GM12878 (cell line): ENCODE measurements around the gene OSBP. TPM values are rescaled to one million over a fixed set of nuclear protein-coding genes. Genes with fewer than 3 reads are reported as not detected.

ENCODE experiments used
- ATAC-seq: fragments of 200-7000 bp; cut with Tn5 transposase; 3 replicates; pipeline ENCODE4 v1.9.1; 2020; ENCODE audit warnings: mild to moderate bottlenecking, moderate library complexity
- BruUV-seq: library from RNA; stranded (reverse); fragments of 400-500 nt; replicated peaks from 2 replicates; lab custom pipeline; 2021; lab: Mats Ljungman, UMichigan
- CTCF ChIA-PET: fragments of 300-600 bp; sonication (Branson Sonifier 250); formaldehyde crosslinking; extraction: SDS; loops from one replicate; lab custom pipeline; 2021; ENCODE audit warnings: inconsistent platforms; lab: Yijun Ruan, JAX
- POLR2A ChIA-PET: fragments of 350-600 bp; formaldehyde crosslinking; extraction: SDS; loops from one replicate; lab custom pipeline; 2021; ENCODE audit warnings: inconsistent platforms; lab: Charles Lee
- RAD21 ChIA-PET: fragments of 300-600 bp; sonication (Branson Sonifier 250); formaldehyde crosslinking; loops from one replicate; lab custom pipeline; 2023; ENCODE audit warnings: antibody characterized with exemption; ENCODE audit not compliant: unreplicated experiment; lab: Charles Lee
- SMC1A ChIA-PET: fragments of 300-600 bp; sonication (Branson Sonifier 250); formaldehyde crosslinking; loops from one replicate; lab custom pipeline; 2023; ENCODE audit not compliant: unreplicated experiment, uncharacterized antibody; lab: Charles Lee
- DNase-seq: peaks from one replicate; pipeline ENCODE4 v3.0.0-alpha.2; 2011; ENCODE audit warnings: low read depth, low spot score
- FAIRE-seq: peaks from 3 replicates; lab custom pipeline; 2011; peaks lifted over from hg19 to GRCh38; lab: Jason Lieb, UNC
- H2AFZ ChIP-seq: 2 replicates; pipeline ENCODE4 v1.6.0; 2011; ENCODE audit warnings: low read depth, low read length, control low read depth; ENCODE audit not compliant: control insufficient read depth
- H3K27ac ChIP-seq: 2 replicates; pipeline ENCODE4 v1.5.1; 2011; ENCODE audit warnings: control low read depth; ENCODE audit not compliant: control insufficient read depth, insufficient read depth
- H3K27me3 ChIP-seq, 2 experiments: replicated peaks in 1 of 2; 2 replicates each; pipeline versions ENCODE4 v1.6.0 to v1.6.1; 2011; ENCODE audit warnings: low read length in 1 of 2; ENCODE audit not compliant: control insufficient read depth in 2 of 2, insufficient read depth in 2 of 2
- H3K36me3 ChIP-seq, 2 experiments: 2 replicates each; pipeline ENCODE4 v1.5.1; 2011; ENCODE audit warnings: low read length in 1 of 2; ENCODE audit not compliant: control insufficient read depth in 2 of 2, insufficient read depth in 2 of 2
- H3K4me1 ChIP-seq: 2 replicates; pipeline ENCODE4 v1.6.1; 2011; ENCODE audit warnings: mild to moderate bottlenecking, low read length, moderate library complexity, mixed read lengths; ENCODE audit not compliant: control insufficient read depth, insufficient read depth
- H3K4me2 ChIP-seq: 2 replicates; pipeline ENCODE4 v1.6.0; 2011; ENCODE audit warnings: control low read depth; ENCODE audit not compliant: control insufficient read depth, insufficient read depth
- H3K4me3 ChIP-seq: fragments of 200-600 bp; sonication (generic); 2 replicates; pipeline ENCODE4 v1.5.1; 2016
- H3K79me2 ChIP-seq: 2 replicates; pipeline ENCODE4 v1.6.0; 2011; ENCODE audit warnings: low read length; ENCODE audit not compliant: control insufficient read depth, insufficient read depth
- H3K9ac ChIP-seq: 2 replicates; pipeline ENCODE4 v1.8.0; 2011; ENCODE audit warnings: low read length, control low read depth, mixed read lengths; ENCODE audit not compliant: control insufficient read depth, insufficient read depth
- H3K9me3 ChIP-seq: replicated peaks from 3 replicates; pipeline ENCODE4 v1.5.1; 2011; ENCODE audit warnings: mild to moderate bottlenecking, low read length; ENCODE audit not compliant: control insufficient read depth, insufficient read depth
- H4K20me1 ChIP-seq: 2 replicates; pipeline ENCODE4 v1.6.0; 2011; ENCODE audit not compliant: control insufficient read depth, insufficient read depth
- CHD4 ChIP-seq: fragments of 200-600 bp; sonication (generic); IDR thresholded peaks from 2 replicates; pipeline ENCODE4 v1.6.1; 2016; ENCODE audit warnings: mild to moderate bottlenecking
- FOXM1 ChIP-seq: IDR thresholded peaks from 2 replicates; pipeline ENCODE4 v1.6.1; 2012; ENCODE audit warnings: low read depth, mild to moderate bottlenecking, inconsistent platforms, low read length, moderate library complexity
- GATAD2B ChIP-seq: fragments of 450-650 bp; conservative IDR thresholded peaks from 2 replicates; pipeline ENCODE4 v1.6.1; 2017; ENCODE audit warnings: low read depth, mild to moderate bottlenecking, moderate library complexity
- IKZF1 ChIP-seq: fragments of 450-650 bp; conservative IDR thresholded peaks from 2 replicates; pipeline ENCODE4 v1.6.1; 2017; ENCODE audit warnings: antibody characterized with exemption, mild to moderate bottlenecking
- IRF4 ChIP-seq: IDR thresholded peaks from 2 replicates; pipeline ENCODE4 v1.6.1; 2011; ENCODE audit warnings: low read depth, low read length
- KDM1A ChIP-seq: fragments of 200-600 bp; sonication (generic); IDR thresholded peaks from 2 replicates; pipeline ENCODE4 v1.6.1; 2016; ENCODE audit warnings: borderline replicate concordance
- MEF2A ChIP-seq: IDR thresholded peaks from 2 replicates; pipeline ENCODE4 v1.6.1; 2011; ENCODE audit warnings: low read depth, mild to moderate bottlenecking, low read length, moderate library complexity; ENCODE audit not compliant: insufficient read depth
- NFXL1 ChIP-seq: fragments of 450-650 bp; IDR thresholded peaks from 2 replicates; pipeline ENCODE4 v1.6.1; 2017; ENCODE audit warnings: antibody characterized with exemption, mild to moderate bottlenecking, borderline replicate concordance
- NRF1 ChIP-seq: conservative IDR thresholded peaks from 2 replicates; pipeline ENCODE4 v1.6.1; 2011; ENCODE audit warnings: mild to moderate bottlenecking, low read depth, low read length, improper control_type of control experiment
- RAD21 ChIP-seq: IDR thresholded peaks from 2 replicates; pipeline ENCODE4 v1.6.1; 2011; ENCODE audit warnings: mild to moderate bottlenecking, low read depth, low read length, moderate library complexity; ENCODE audit not compliant: insufficient read depth
- RAD51 ChIP-seq: fragments of 450-650 bp; IDR thresholded peaks from 2 replicates; pipeline ENCODE4 v1.6.1; 2016; ENCODE audit warnings: moderate library complexity, mild to moderate bottlenecking, inconsistent platforms
- RELB ChIP-seq: fragments of 450-650 bp; IDR thresholded peaks from 2 replicates; pipeline ENCODE4 v1.6.1; 2017; ENCODE audit warnings: low read depth, mild to moderate bottlenecking, moderate library complexity
- SMC3 ChIP-seq: IDR thresholded peaks from 2 replicates; pipeline ENCODE4 v1.6.1; 2011; ENCODE audit warnings: low read length, improper control_type of control experiment, borderline replicate concordance
- SREBF2 ChIP-seq: IDR thresholded peaks from 2 replicates; pipeline ENCODE4 v1.6.1; 2012; ENCODE audit warnings: mild to moderate bottlenecking, low read length
- TAF1 ChIP-seq: IDR thresholded peaks from 2 replicates; pipeline ENCODE4 v1.6.1; 2011; ENCODE audit warnings: mild to moderate bottlenecking, low read depth, low read length, borderline replicate concordance
- TARDBP ChIP-seq: IDR thresholded peaks from 2 replicates; pipeline ENCODE4 v1.6.1; 2016; ENCODE audit warnings: borderline replicate concordance
- ZNF24 ChIP-seq: fragments of 450-650 bp; IDR thresholded peaks from 2 replicates; pipeline ENCODE4 v1.6.1; 2017; ENCODE audit warnings: antibody characterized with exemption, mild to moderate bottlenecking
- ZNF622 ChIP-seq: fragments of 450-650 bp; IDR thresholded peaks from 2 replicates; pipeline ENCODE4 v1.6.1; 2017; ENCODE audit warnings: mild to moderate bottlenecking, inconsistent platforms
- ZZZ3 ChIP-seq: IDR thresholded peaks from 2 replicates; pipeline ENCODE4 v1.6.1; 2011; ENCODE audit warnings: low read depth; ENCODE audit not compliant: control insufficient read depth, insufficient read length
- WGBS: methylation state at CpG from one replicate; pipeline ENCODE4 v1.1.6; 2016; ENCODE audit warnings: low lambda C conversion rate; ENCODE audit not compliant: insufficient replicate concordance, insufficient coverage; ENCODE audit errors: missing lambda C conversion rate; 5-methylcytosine and 5-hydroxymethylcytosine counted together
- in situ Hi-C: fragments of 300-500 bp; cut with MboI; formaldehyde crosslinking; loops from 9 replicates; pipeline ENCODE4 v1.14.3; 2018; ENCODE audit warnings: mixed read lengths
- intact Hi-C: fragments of 100-400 bp; cut with micrococcal nuclease; formaldehyde crosslinking; loops from one replicate; pipeline ENCODE4 v1.14.2; 2022; ENCODE audit not compliant: unreplicated experiment
- polyA plus RNA-seq, 11 experiments: library from polyadenylated mRNA; depleted of rRNA in 4 of 11; unstranded in 6 of 11; stranded (reverse) in 5 of 11; fragments of >200 nt; fragmentation: Nextera tagmentation in 4 of 11; fragmentation: Illumina TruSeq in 1 of 11; extraction: Ambion mirVana in 4 of 11; extraction: Trizol in 1 of 11; gene quantifications; 1 replicate in 1 of 11; 2 replicates in 10 of 11; pipeline versions ENCODE4 v1.2.1 to v1.2.3, GENCODE V29; 2011 to 2016; ENCODE audit warnings: inconsistent platforms in 2 of 11, missing spikeins in 2 of 11, low read depth in 1 of 11
- total RNA-seq, 4 experiments: library from RNA; depleted of rRNA in 3 of 4; stranded (reverse); fragments of >200 nt in 3 of 4; fragmentation: Illumina TruSeq in 1 of 4; extraction: Trizol in 1 of 4; gene quantifications; 2 replicates each; pipeline versions ENCODE4 v1.2.1 to v1.2.3, GENCODE V29; 2013 to 2021
- TF ChIP-seq, protein P1 (sequence below): fragments of 450-650 bp; IDR thresholded peaks from 2 replicates; pipeline ENCODE4 v1.6.1; 2016; ENCODE audit warnings: mild to moderate bottlenecking

OSBP gene
- total and polyA plus RNA-seq, 10 of the 15 experiments (the other 5 are each of a cell fraction or from before 2014, with no cell fraction given), result 5.9 to 41.2 (median 21.7) TPM

- ChIA-PET POLR2A (no interaction called here), CTCF (no interaction called here), RAD21 (no interaction called here), SMC1A (no interaction called here)
- Histone ChIP-seq H3K4me3 (no peak overlapping the region), H3K79me2 (no peaks in the 10 kb centered on the region), H3K9me3 (no peaks in the 10 kb centered on the region), H3K36me3 (peaks cover 17 to 51% of the 10 kb centered on the region in 2 experiments), H3K4me1 (no peaks in the 10 kb centered on the region), H4K20me1 (no peaks in the 10 kb centered on the region), H3K9ac (no peak overlapping the region), H3K4me2 (no peak overlapping the region), H3K27ac (no peak overlapping the region), H2AFZ (no peak overlapping the region), H3K27me3 (no peaks in the 10 kb centered on the region)
- intact Hi-C loops (no loop called here), in situ Hi-C loops (no loop called here)
- WGBS, result 77% methylated on average over 4 of the region's 4 CpGs
- TF ChIP-seq RAD51 (no peak), KDM1A (no peak), GATAD2B (no peak), ZZZ3 (no peak), MEF2A (no peak), SREBF2 (no peak), ZNF622 (no peak), NFXL1 (no peak), RAD21 (no peak), IRF4 (no peak), IKZF1 (no peak)
- DNase-seq (no peak), FAIRE-seq (no peak), ATAC-seq (no peak)
- BruUV-seq, result no TSS peak
Measured at GRCh38 chr11:59600636-59601035, 14.9 kb downstream of the OSBP start.

- H3K36me3 ChIP-seq, result peaks cover 17 to 50% of the 10 kb centered on the region in 2 experiments
- no peaks in the 10 kb centered on the region for H3K27me3 ChIP-seq
- in situ Hi-C loops, result no loop called here
- WGBS, result 100% methylated on average over 2 of the region's 2 CpGs
- ChIA-PET POLR2A (no interaction called here), CTCF (no interaction called here), RAD21 (no interaction called here), SMC1A (no interaction called here)
- ATAC-seq (no peak), DNase-seq (no peak), FAIRE-seq (no peak)
- H3K4me2 ChIP-seq, result no peak overlapping the region
- no TSS peak for BruUV-seq
- H3K4me3 ChIP-seq, result no peak overlapping the region
- intact Hi-C loops, result no loop called here
- no peak overlapping the region for H2AFZ ChIP-seq
- no peaks in the 10 kb centered on the region for H3K79me2 ChIP-seq
- H3K4me1 ChIP-seq, result no peaks in the 10 kb centered on the region
- H3K9me3 ChIP-seq, result no peaks in the 10 kb centered on the region
- no peak overlapping the region for H3K27ac ChIP-seq
- no peaks in the 10 kb centered on the region for H4K20me1 ChIP-seq
- no peak overlapping the region for H3K9ac ChIP-seq
- TF ChIP-seq, protein P1, sequence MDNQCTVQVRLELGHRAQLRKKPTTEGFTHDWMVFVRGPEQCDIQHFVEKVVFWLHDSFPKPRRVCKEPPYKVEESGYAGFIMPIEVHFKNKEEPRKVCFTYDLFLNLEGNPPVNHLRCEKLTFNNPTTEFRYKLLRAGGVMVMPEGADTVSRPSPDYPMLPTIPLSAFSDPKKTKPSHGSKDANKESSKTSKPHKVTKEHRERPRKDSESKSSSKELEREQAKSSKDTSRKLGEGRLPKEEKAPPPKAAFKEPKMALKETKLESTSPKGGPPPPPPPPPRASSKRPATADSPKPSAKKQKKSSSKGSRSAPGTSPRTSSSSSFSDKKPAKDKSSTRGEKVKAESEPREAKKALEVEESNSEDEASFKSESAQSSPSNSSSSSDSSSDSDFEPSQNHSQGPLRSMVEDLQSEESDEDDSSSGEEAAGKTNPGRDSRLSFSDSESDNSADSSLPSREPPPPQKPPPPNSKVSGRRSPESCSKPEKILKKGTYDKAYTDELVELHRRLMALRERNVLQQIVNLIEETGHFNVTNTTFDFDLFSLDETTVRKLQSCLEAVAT, result no peak
- TF ChIP-seq ZNF24 (no peak), SMC3 (no peak), CHD4 (no peak), NRF1 (no peak), RELB (no peak), TAF1 (no peak), FOXM1 (no peak), TARDBP (no peak)
Measured at GRCh38 chr11:59600234-59600633, 15.3 kb downstream of the OSBP start.
